ENCODE results near the gene ZNF610.
"Not testable (repeated sequence)": the region's sequence is repeated elsewhere in the genome, so short reads cannot be mapped to it uniquely, and the experiment has no call there.

ZNF610 gene
- 0.39 to 1.7 reads per million in 2 experiments for total RNA-seq

DNA sequence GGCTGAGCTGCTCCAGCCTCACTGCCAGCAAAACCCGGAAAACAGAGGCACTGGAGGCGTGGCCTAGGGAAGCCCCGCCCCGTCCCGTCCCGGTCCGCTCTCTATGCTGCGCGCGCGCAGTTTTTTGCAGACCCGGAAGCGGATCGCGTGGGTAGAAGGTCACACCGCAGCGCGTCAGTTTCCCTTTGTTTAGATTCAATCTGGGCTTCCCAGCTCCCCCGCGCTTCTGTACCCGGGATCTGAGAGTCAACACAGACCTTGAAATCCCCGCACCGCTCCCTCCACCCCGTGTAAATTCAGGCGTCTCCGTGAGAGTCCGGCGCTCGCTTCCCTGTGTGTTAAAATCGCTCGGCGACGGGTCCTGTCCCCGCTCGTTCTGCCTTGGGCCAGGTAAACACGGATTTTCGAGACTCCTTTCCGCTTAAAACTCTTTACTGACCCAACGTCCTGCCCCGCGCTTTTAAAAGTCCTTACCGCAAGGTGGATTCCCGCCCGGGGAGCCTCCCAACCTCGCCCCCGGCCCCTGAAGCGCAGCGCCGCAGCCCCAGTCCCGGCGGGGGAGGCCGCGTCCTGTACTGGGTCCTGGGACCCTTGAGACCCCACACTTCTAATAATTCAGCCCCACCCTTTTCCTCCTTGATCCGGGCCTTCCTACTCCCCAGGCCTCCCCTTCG, at the start of gene ZNF610:
Gene ZNF610 (plus strand): TSS at position 127 of the 674 bp plus-strand sequence. CDS start 12,930 bp downstream, outside the sequence.
- peak; percentile 71 for DNase-seq (ENCODE audit: low read depth)

DNA sequence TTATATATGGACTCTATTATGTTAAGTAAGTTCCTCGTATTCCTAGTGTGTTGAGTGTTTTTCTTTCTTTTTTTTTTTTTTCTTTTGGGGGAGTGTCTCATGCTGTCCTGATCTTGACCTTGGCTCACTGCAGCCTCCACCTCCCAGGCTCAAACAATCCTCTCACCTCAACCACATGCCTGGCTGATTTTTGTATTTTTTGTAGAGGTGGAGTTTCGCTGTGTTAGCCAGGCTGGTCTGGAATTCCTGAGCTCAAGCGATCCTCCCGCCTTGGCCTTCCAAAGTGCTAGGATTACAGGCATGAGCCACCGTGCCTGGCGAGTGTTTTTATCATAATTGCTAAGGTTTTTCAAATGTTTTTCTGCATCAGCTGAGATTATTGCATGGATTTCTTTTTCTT, 49.8 kb upstream of the ZNF610 start:
- no peak for DNase-seq (ENCODE audit: low read depth)

- no peak for DNase-seq (ENCODE audit: low read depth)
These were observed 44.3 kb upstream of the ZNF610 start for GRCh38 chr19:52291781-52292180.

GRCh38 chr19:52292946-52293345, 43.1 kb upstream of the ZNF610 start:
- not testable (repeated sequence) for DNase-seq (ENCODE audit: low read depth)

DNA sequence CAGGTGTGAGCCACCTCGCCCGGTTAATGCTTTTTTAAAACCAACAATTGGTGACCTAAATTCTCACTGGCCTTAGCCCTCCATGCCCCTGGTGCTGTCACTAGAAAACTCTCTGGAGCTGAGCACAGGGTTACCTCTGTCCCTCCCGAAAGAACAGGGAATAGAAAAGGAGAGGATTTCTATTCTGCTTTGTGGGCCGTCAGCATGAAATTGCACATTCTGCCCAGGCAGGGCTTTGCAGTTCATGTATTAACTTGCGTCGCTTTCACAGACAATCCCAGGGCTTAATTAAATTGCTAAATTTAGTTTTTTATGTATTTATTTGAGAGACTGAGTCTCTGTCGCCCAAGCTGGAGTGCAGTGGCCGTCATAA, 39.7 kb upstream of the ZNF610 start:
- no peak for DNase-seq (ENCODE audit: low read depth)

- DNase-seq (ENCODE audit: low read depth): peak; percentile 81
These were observed 39.1 kb upstream of the ZNF610 start, which contains the start of gene ZNF480 for GRCh38 chr19:52296773-52297600. Gene ZNF480 (plus strand): TSS chr19:52297169. CDS start chr19:52300413, 3,244 bp downstream.

GRCh38 chr19:52297601-52298364, 38.3 kb upstream of the ZNF610 start:
- no peak for DNase-seq (ENCODE audit: low read depth)

- no peak for DNase-seq (ENCODE audit: low read depth)
These were observed 28.8 kb upstream of the ZNF610 start for GRCh38 chr19:52307275-52307674.

GRCh38 chr19:52322429-52322828, 13.6 kb upstream of the ZNF610 start:
- no peak for DNase-seq (ENCODE audit: low read depth)

- DNase-seq (ENCODE audit: low read depth): no peak
These were observed 4.3 kb upstream of the ZNF610 start for GRCh38 chr19:52331757-52332156.

GRCh38 chr19:52335768-52336116, 301 bp upstream of the ZNF610 start:
- DNase-seq (ENCODE audit: low read depth): no peak

GRCh38 chr19:52336791-52337381, 843 bp downstream of the ZNF610 start:
- DNase-seq (ENCODE audit: low read depth): no peak

GRCh38 chr19:52339022-52339421, 3.0 kb downstream of the ZNF610 start:
- not testable (repeated sequence) for DNase-seq (ENCODE audit: low read depth)

DNA sequence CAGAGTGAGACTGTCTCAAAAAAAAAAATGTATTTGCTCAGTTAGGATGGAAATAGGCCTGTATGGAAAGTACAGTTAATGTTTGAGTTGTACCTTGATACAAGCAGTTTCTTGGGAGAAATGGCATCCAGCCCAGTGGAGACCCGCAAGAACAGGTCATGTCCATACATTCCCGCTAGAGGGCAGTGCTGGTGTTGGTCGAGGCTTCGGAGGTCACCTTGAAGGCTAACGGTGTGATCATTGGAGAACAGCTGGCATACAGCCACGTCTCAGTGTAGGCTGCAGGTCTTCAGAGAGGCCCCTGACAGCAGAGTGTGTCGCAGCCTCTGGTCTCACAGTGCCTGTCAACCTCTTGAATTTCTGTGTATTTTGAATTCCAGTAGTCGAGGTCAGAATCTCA, 7.5 kb downstream of the ZNF610 start:
- DNase-seq (ENCODE audit: low read depth): peak; percentile 12

DNA sequence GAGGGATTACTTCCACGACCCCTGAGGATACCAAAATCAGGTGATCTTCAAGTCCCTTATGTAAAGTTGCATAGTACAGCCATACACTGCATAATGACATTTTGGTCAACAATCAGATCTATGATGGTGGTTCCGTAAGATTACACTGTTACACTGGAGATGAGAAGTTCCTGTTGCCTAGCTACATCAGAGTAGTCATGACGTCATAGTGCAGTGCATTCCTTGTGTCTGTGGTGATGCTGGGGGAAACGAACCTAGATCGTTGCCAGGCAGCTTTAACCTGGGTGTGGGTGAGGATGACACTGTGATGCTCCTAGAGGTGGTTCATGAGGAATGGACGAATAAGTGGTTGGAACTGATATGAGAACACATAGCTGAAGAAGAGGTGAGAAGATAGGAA, 9.1 kb downstream of the ZNF610 start:
- no peak for DNase-seq (ENCODE audit: low read depth)

- DNase-seq (ENCODE audit: low read depth): no peak
These were observed 15.5 kb downstream of the ZNF610 start for GRCh38 chr19:52351512-52351911.

DNA sequence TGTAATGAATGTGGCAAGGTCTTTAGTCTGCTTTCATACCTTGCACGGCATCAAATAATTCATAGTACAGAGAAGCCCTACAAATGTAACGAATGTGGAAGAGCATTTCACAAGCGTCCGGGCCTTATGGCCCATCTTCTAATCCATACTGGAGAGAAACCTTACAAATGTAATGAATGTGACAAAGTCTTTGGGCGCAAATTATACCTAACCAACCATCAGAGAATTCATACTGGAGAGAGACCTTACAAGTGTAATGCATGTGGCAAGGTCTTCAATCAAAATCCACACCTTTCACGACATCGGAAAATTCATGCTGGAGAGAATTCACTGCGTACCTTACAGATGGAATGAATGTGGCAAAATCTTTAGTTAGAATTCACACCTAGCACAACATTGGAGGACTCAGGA, 30.4 kb downstream of the ZNF610 start:
- no peak for DNase-seq (ENCODE audit: low read depth)

- DNase-seq (ENCODE audit: low read depth): peak; percentile 86
These were observed 33.7 kb downstream of the ZNF610 start, which contains the start of gene ZNF880 for GRCh38 chr19:52369559-52370340. Gene ZNF880 (plus strand): TSS chr19:52369923. CDS start chr19:52369966, 43 bp downstream.

DNA sequence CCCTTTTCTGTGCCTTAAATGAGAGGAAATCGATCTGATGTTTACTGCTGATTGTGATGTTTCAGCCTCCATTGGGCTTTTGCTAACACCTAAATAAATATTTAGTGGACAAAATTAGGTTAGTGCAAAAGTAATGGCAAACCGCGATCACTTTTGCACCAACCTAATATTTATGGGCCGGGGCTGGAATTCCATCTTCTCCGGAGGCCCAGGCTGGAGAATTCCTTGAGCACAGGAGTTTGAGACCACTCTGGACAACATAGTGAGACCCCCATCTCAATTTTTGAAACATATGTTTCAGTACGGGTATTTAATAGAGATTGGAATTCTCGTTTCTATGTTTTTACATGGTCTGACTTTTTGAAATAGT, 34.3 kb downstream of the ZNF610 start:
- no peak for DNase-seq (ENCODE audit: low read depth)

DNA sequence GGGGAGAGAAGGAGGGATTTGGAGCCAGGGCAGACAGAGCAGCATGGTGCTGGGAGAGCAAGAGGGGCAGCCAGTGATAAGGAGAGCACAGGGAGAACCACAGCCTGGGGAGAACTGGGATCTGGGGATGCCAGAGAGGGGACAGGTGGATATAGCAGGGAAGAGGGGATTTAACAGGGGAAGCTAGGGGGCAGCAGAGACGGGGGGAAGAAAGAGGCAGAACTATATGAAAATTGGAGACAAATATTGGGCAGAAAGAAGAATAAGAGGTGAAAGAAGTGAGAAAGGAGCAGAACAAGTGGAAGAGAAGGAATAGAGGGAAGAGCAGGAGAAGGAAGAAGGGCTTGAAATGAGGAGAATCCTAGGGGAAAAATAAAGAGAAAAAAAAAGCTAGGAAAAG, 55.1 kb downstream of the ZNF610 start:
- no peak for DNase-seq (ENCODE audit: low read depth)
